ENCODE data around the gene GLCE.
A peak's percentile ranks its signal among the peaks of the same experiment; 100 is the strongest.

Gene GLCE

DNA sequence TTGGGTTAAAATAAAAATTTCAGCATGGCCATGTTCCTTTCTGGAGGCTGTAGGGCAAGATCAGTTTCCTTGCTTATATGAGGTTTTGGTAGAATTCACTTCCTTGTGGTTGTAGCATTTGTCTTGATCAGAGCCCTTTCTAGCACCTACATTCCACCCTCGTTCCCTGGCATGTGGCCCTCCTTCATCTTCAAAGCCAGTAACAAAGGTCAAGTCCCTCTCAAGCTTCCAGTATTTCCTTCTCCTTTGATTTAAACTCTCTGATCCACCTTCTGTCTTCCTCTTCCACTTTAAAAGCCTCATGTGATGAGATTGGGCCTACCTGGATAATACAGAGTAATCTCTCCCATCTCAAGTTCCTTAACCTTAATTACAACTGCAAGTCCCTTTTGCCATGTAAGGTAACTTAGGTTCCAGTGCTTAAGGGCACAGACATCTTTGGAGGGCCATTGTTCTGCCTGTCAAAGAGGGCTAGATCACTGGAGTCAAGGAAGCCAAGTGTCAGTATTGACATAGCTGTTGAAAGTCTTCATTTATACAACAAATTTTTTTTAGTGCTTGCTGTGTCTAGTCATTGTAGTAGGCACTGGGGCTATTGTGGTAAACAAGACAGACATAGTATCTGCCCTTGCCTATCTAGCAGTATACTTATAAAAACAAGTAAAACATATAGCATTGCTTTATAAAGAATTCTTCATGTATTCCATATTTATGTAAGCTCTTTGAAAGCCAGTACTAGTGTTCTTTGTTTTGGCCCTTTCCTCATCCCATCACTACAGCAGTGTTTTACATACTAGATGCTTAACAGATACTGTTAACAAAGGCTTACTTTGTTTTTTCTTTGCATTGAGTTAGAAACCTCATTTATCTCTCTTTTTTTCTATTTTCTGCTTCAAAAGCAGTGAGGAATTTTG is 40.7 kb downstream of the GLCE start:
- FAIRE-seq, result no peak
- no peak for DNase-seq (ENCODE audit: low spot score)

DNA sequence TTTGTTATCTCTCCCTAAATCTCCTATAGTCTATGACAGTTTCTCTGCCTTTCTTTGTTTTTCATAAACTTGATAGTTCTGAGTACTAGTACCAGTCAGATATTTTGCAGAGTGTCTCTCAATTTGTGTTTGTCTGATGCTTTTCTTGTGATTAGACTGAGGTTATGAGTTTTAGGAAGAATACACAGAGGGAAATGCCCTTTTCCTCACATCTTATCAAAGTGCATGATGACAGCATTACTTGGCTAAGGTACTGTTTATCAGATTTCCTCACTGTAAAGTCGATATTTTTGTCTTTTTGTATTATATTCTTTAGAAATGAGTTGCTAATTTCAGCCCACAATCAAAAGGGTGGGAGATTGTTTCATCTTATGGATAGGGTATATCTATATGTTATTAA is 45.6 kb downstream of the GLCE start:
- DNase-seq (ENCODE audit: low spot score) (no peak), FAIRE-seq (no peak)

DNA sequence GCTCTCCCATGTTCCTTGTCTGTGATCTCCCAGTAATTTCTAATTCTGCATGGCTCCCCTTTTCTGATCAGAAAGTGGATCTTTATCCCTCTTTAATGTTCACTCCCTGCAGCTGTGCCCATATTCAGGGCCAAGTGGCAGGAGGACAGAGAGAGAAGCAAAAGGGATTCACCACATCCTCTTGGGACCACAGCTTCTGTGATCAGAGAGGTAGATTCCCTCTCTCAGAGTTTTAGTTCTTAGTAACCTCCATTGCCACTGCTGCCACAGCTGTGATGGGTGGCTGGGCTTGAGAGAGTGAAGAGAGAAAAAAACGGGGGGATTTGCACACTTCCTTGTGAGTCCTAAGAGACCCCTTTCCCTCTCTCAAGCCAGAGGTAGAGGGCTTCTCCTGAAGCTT is 49.2 kb downstream of the GLCE start:
- no peak for FAIRE-seq
- DNase-seq (ENCODE audit: low spot score), result no peak

DNA sequence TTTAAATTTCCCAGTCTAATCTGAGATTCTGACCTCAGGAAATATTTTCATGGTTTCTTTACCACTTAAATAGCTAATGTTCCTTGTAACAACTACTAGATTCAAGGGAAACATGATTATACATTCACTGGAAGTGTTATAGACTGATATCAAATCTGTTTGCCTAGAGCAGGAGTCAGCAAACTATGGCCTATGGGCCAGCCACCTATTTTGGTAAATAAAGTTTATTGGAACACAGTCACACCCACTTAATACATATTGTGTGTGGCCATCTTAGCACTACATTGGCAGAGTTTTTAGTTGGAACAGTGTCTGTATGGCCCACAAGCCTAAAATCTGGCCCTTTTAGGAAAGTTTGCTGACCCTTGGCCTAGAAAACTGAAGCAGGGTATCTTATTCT is 50.1 kb downstream of the GLCE start:
- no peak for DNase-seq (ENCODE audit: low spot score)
- FAIRE-seq, result no peak

DNA sequence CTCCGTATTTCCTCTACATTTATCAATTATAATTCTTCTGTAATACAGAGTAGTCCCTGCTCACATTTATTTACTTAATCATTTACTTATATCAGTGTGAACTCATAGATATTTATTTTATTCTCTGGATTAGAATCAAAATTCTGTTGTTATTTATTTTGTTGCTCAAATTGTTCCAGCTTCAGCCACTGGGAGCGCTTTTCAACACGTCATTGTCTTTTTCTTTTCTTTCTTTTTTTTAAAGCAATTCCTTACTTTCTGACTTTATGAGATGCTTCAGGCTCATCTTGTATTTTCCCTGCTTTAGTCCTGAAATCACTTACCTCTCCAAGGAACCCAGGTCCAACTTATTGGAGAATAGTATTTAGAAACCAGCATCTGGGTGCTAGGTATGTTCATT is 53.4 kb downstream of the GLCE start:
- FAIRE-seq, result no peak

DNA sequence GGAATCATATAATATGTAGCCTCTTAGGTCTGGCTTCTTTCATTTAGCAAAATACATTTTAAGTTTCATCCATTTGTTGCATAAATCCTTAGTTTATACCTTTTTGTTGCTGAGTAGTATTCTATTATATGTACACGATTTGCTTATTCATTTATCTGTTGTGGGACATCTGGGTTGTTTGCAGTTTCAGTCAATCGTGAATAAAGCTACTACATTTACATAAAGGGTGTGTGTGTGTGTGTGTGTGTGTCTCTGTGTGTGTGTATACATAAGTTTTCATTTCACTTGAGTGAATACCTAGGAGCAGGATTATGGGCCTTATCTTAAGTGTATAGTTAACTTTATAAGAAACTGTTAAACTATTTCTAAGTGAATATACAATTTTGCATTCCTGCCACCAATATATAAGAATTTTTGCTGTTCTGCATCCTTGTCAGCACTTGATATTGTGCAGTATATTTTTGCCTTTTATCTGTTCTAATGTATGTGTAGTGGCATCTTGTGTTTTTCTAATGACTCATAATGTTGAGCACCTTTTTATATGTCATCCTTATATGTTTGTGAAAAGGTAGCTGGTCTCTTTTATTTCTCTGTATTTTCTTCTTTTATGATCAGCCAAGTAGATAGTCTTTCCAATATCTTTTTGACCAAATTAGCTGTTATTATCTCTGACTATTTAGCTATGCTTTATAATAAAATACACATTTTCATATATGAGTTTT is 55.0 kb downstream of the GLCE start:
- DNase-seq (ENCODE audit: low spot score) (no peak), FAIRE-seq (no peak)

More for the DNA sequence above, 53.4 kb downstream of the GLCE start:
- DNase-seq (ENCODE audit: low spot score), result no peak

DNA sequence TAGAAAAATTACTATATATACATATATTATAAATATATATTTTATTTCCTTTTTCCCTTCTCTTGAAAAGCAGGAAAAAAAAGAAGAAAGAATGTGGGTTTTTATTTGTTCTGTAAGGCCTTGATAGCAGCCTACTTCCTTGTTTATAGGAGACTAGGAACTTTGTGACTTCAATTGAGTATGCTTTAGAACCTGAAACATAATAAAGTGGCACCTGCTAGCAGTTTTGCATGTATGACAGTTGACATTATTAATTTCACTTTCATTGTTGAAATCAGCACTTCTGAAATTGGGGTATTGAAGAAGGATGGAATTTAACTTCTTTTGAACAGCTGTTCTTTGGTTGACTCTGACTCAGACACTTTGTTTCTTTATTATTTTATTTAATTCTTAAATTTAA is 56.9 kb downstream of the GLCE start:
- DNase-seq (ENCODE audit: low spot score) (no peak), FAIRE-seq (no peak)

DNA sequence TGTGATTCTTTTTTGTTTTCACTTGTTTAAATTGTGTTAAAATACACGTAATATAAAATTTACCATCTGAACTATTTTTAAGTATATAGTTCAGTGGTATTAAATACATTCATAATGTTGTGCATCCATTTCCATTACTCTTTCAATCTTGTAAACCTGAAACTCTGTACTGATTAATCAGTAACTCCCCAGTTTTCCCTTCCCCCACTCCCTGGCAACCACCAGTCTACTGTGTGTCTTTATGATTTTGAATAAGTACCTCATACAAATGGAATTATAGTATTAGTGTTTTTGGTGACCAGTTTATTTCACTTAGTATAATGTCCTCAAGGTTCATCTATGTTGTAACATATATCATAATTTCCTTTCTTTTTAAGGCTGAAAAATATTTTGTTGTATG is 59.3 kb downstream of the GLCE start:
- FAIRE-seq (no peak), DNase-seq (ENCODE audit: low spot score) (no peak)

DNA sequence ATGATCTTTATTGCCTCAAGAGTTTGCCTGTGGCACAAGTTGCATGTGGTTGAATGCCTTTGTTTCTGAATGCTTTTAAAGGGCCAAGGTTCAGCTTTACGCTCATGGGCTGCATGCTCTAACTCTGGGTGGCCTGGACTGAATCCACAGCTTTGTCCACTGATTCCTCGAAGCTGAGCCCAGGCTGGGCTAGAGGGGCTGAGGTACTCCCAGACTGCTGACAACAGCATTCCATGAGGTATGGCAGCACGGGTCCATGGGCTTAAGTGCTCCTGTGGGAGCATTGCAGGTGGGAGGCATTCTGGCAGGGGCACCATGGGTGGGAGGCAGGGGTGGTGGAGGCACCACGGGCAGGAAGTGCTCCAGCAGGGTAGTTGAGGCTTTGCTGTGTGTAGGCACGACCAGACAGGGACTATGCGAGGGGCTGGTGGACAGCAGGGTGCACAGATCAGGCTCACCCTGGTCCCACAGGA is 61.6 kb downstream of the GLCE start:
- FAIRE-seq (no peak), DNase-seq (ENCODE audit: low spot score) (no peak)

DNA sequence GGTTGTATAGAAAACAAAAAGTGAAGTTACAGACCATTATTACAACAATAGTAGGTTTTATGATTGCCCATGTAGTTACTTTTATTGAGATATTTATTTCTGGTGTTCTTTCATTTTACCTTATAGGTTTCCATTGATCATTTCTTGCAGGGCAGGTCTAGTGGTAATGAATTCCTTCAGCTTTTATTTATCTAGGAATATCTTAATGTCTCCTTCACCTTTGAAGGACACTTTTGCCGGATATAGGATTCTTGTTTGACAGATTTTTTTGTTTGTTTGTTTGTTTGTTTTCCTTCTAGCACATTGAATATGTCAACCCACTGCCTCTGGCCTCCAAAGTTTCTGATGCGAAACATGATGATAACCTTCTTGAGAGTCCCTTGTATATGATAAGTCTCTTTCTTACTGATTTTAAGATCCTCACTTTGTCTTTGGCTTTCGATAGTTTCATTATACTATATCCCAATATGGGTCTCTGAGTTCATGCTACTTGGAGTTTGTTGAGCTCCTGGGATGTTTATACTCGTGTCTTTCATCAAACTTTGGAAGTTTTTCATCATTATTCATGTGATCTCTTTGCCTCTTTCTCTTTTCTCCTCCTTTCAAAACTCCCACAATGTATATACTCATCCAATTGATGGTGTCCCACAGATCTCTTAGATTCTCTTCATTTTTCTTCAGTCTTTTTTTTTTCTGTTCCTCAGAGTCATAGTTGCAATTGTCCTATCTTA is 62.8 kb downstream of the GLCE start:
- no peak for FAIRE-seq

DNA sequence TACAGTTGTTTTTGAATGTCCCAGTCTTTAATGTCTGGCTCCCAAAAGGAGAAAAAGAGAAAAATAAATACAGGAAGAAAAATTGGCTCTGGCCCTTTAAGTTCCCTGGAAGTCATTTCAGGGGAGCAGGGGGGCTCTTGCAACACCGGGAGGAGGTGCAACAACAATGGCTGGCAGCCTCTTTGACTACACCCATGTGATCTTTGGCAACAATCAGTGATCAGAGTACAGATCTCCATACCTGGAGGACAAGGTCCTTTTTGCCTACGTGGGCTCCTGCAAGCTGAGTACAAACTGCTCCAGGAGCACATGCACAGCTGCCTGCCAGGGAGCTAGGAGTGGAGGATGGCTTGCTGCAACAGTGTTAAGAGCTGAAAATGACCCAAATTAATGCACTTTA is 63.9 kb downstream of the GLCE start:
- FAIRE-seq, result no peak
- no peak for DNase-seq (ENCODE audit: low spot score)

More for the DNA sequence above, 62.8 kb downstream of the GLCE start:
- no peak for DNase-seq (ENCODE audit: low spot score)

DNA sequence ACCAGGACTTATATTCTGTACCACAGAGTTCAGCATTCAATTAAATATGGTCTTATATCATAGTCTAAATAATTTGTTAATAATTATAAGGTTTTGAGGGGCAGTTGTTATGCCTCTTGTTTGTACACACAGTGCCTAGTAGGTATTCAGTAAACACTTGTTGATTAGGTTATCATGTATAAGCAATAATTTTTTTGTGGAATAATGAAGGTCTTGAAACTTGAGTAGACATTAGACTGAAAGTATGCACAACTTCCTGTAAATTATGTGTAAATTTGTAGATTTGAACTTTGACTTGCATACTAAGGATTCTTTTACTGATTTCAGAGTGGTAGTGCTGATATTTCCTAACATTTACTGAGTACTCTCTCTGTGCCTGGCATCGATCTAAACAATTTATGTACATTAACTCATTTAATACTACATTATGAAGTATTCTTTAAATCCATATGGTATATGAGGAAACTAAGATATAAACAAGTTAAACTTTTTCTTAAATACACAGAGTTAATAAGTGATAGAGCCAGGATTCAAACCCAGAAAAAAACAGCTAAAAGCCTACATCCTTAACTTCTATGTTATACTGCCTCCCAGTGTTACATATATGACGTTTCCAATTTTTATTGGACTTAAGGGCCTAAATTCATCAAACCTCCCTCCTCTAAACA is 65.1 kb downstream of the GLCE start:
- DNase-seq (ENCODE audit: low spot score) (no peak), FAIRE-seq (no peak)

DNA sequence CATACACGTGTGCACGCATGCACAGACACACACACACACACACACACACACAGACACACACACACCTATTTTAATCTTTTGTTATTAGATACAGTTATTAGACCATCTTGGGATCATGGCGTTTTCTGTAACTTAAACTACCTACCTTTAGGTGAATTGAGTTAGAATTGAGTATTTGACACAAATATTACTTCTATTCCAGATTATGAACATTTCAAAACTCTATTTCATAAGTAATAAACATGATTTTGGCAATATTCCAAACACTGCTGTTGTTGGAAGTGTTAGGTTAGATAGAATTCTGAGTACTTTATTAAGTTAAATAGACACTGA is 65.6 kb downstream of the GLCE start:
- FAIRE-seq (no peak), DNase-seq (ENCODE audit: low spot score) (no peak)

DNA sequence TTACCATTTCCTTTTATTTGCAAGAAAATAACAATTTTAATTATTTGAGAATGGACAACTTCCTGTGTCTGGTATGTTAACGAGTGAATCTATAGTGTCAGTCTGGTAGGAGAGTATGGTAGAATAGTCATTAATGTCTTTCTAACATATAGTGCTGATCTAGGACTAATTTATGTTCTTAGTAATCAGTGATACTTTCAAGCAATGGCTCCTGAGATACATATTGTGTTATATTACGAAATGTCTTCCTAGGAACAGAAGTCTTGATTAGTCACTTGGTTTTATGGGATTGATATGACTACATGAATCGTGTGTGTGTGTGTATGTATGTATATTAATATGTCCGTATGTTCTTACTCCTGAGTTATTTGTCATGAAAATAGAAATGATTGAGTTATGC is 71.7 kb downstream of the GLCE start:
- DNase-seq (ENCODE audit: low spot score) (no peak), FAIRE-seq (no peak)

DNA sequence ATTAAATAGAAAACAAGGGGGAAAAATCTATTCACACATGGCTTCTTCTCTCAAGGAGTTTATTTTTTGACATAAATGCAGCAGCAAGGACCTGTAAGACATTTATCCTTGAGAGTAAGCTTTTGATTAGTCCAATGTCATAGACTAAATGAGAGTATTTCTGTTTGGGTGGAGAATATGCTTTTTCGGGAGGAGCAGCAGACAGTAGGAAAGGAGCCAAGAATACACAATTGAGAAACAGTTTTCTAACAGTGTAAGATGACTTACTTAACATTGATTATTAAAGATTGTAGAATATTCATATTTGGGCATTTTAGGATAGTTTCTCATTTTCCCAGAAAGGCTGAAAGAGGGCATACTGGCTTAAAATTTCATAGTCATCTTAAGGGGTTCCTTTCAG is 72.3 kb downstream of the GLCE start:
- DNase-seq (ENCODE audit: low spot score) (no peak), FAIRE-seq (no peak)

DNA sequence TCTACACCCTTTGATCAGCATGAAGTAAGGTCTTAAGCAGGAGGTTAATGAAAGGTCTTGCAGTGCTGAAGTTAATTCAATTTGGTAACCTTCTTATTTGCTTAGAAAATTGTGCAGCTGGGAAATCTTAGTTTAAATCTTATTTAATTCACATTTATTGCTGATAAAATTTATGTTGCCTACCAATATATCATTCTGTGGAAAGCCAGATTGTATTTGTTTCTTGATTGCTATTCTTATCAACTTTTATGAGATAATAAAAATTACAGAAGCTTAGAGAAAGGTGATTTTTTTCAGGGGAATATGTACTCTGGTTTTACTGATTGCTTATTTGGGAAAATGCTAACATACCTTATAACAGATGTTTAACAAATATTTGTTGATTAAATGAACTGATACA is 74.2 kb downstream of the GLCE start:
- DNase-seq (ENCODE audit: low spot score) (no peak), FAIRE-seq (no peak)

DNA sequence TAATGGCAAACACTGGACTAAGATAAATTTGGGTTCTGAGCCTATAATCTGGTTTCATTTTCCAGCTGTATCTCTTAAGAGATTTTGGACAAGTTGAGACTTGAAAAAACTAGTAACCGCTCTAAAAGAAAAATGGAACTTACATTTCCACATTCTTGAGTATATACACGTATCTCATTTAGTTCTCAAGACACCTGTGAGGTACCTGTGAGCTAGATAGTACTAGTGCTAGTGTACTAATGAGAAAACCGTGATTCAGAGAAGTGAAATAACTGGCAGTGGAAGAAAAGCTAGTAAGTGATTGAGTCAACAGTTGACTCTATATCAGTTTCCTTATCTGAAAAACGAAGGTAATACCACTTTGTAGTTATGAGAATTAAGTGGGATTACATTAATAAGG is 76.1 kb downstream of the GLCE start:
- DNase-seq (ENCODE audit: low spot score), result no peak
- no peak for FAIRE-seq

DNA sequence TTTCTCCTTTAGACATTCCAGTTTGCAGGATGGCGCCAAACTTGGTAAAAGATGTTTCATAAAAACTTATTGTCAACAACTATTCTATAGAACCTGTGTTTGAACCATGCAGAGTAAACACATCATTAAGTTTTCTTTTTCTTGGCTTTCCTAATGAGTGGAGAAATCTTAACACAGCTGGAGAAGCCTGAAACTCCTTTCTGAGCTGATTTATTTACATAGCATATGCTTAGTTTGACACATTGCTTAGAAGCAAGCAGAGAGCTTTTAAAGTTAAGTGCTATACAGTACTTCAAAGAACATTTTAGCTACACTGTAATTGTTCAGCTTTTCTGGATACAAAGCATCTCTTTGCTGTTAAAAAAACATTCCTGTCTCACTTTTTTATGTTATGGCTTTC is 77.3 kb downstream of the GLCE start:
- no peak for DNase-seq (ENCODE audit: low spot score)
- no peak for FAIRE-seq

DNA sequence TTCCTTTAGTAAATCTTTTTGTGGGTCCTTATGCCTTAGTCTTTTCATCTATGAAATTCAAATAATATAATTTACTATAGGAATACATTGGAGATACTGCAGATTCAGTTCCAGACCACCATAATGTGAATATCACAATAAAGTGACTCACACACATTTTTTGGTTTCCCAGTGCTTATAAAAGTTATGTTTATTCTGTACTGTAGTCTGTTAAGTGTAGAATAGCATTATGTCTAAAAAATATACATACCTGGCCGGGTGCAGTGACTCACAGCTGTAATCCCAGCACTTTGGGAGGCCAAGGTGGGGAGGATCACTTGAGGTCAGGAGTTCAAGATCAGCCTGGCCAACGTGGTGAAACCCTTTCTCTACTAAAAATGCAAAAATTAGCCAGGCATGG is 84.4 kb downstream of the GLCE start:
- FAIRE-seq, result no peak
- DNase-seq (ENCODE audit: low spot score), result no peak

DNA sequence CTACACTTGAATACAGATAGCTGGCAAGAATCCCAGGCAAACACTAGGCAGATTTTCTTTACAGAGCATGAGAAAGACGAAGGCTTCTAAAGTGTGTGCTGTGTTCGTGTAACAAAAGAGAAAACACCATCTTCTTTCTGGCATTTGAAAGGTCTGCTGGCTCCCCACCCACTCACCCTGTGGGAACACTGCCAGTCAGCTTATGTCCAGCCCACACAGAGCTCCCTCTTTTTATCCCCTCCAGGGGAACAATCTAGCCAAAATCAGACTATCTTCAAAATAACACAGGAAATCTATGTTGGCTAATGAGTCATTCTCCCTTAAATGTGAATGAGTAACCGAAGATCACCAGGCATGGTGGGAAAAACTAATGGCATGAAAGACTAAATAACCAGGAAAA is 92.7 kb downstream of the GLCE start:
- peak; percentile 95 for FAIRE-seq

DNA sequence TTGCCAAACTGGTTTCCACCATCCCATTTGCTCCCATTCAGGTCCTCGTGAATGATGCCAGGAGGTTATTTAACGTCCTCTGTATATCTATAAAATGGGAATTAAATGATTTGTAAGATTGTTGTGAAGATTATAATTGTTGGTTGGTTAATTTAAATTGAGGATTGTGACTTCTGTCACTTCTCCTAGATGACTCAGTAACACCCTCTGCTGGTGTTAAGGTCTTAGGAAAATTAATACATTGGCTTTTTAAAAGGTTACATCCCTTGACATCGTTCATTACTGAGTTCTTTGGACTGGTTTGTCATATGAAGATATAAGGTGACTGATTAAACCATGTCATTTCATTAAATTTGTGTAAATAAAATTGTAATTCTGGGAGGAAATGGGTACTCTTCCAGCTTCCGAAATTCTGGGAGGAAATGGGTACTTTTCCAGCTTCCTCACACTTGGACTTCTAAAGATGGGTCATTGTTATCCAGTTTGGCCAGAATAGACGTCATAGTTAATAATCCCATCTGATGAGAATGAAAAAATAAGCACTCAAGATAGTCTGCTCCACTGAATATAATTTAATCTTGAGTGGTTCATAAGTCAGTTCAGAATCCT is 105.0 kb downstream of the GLCE start:
- FAIRE-seq (peak; percentile 70), DNase-seq (ENCODE audit: low spot score) (peak; percentile 12)

More for the DNA sequence above, 92.7 kb downstream of the GLCE start:
- peak; percentile 57 for DNase-seq (ENCODE audit: low spot score)
